K562 (cell line): ENCODE measurements around the gene MPC2. TPM values are rescaled to one million over a fixed set of nuclear protein-coding genes. Genes with fewer than 3 reads are reported as not detected.

Source experiments
- BHLHE40 ChIP-seq: IDR thresholded peaks from 2 replicates; pipeline ENCODE4 v1.6.1; 2011; ENCODE audit warnings: low read length, improper control_type of control experiment
- CAMTA2 ChIP-seq: fragments of 250-450 bp; sonication (Bioruptor Pico); conservative IDR thresholded peaks from 2 replicates; pipeline ENCODE4 v1.5.1; 2022
- CBX1 ChIP-seq: sonication (generic); IDR thresholded peaks from 2 replicates; pipeline ENCODE4 v1.6.1; 2016; ENCODE audit warnings: antibody characterized with exemption, low read depth, mild to moderate bottlenecking
- COPS2 ChIP-seq: fragments of 450-650 bp; conservative IDR thresholded peaks from 2 replicates; pipeline ENCODE4 v1.6.1; 2016; ENCODE audit warnings: mild to moderate bottlenecking, moderate library complexity
- E2F3 ChIP-seq: fragments of 250-450 bp; sonication (Bioruptor Pico); IDR thresholded peaks from 2 replicates; pipeline ENCODE4 v1.4.0; 2020; ENCODE audit warnings: mild to moderate bottlenecking
- ETV1 ChIP-seq: fragments of 450-650 bp; conservative IDR thresholded peaks from 2 replicates; pipeline ENCODE4 v1.6.1; 2016; ENCODE audit warnings: missing genetic modification characterization, control low read depth, low read depth, missing compliant biosample characterization
- GABPB1 ChIP-seq: sonication (generic); formaldehyde crosslinking; IDR thresholded peaks from 2 replicates; pipeline ENCODE4 v1.8.0; 2022; ENCODE audit warnings: mild to moderate bottlenecking, missing genetic modification reagents
- HNRNPH1 ChIP-seq: fragments of 200-400 bp; formaldehyde crosslinking; optimal IDR thresholded peaks from 2 replicates; pipeline ENCODE3; 2017; ENCODE audit warnings: low read depth, mild to moderate bottlenecking, low read length, moderate library complexity
- ILF3 ChIP-seq: fragments of 450-650 bp; IDR thresholded peaks from 2 replicates; pipeline ENCODE4 v1.6.1; 2018; ENCODE audit warnings: antibody characterized with exemption, mild to moderate bottlenecking, moderate library complexity, borderline replicate concordance
- KAT7 ChIP-seq: sonication (generic); formaldehyde crosslinking; IDR thresholded peaks from 2 replicates; pipeline ENCODE4 v1.8.0; 2022; ENCODE audit warnings: missing genetic modification reagents, mild to moderate bottlenecking, borderline replicate concordance
- MAFG ChIP-seq: fragments of 450-650 bp; conservative IDR thresholded peaks from 2 replicates; pipeline ENCODE4 v1.6.1; 2016; ENCODE audit warnings: missing genetic modification characterization, missing compliant biosample characterization
- RFX1 ChIP-seq: fragments of 450-650 bp; IDR thresholded peaks from 2 replicates; pipeline ENCODE4 v1.6.1; 2016; ENCODE audit warnings: mild to moderate bottlenecking, moderate library complexity
- SMARCE1 ChIP-seq: fragments of 450-650 bp; IDR thresholded peaks from 2 replicates; pipeline ENCODE4 v1.7.1; 2016; ENCODE audit warnings: mild to moderate bottlenecking
- XRCC3 ChIP-seq: fragments of 450-650 bp; IDR thresholded peaks from 2 replicates; pipeline ENCODE4 v1.6.1; 2017; ENCODE audit warnings: mild to moderate bottlenecking, moderate library complexity
- YBX1 ChIP-seq: fragments of 450-650 bp; IDR thresholded peaks from 2 replicates; pipeline ENCODE4 v1.7.1; 2016; ENCODE audit warnings: mild to moderate bottlenecking
- ZC3H11A ChIP-seq: IDR thresholded peaks from 2 replicates; pipeline ENCODE4 v1.6.1; 2012; ENCODE audit warnings: low read depth, low read length, improper control_type of control experiment
- ZNF121 ChIP-seq: sonication (generic); formaldehyde crosslinking; conservative IDR thresholded peaks from 2 replicates; pipeline ENCODE4 v1.8.0; 2022; ENCODE audit warnings: missing genetic modification reagents
- ZNF146 ChIP-seq: IDR thresholded peaks from one replicate; pipeline ENCODE4 v1.6.1; 2018; ENCODE audit warnings: missing compliant biosample characterization; ENCODE audit not compliant: unreplicated experiment
- ZNF668 ChIP-seq: fragments of 250-450 bp; sonication (Bioruptor Pico); IDR thresholded peaks from 2 replicates; pipeline ENCODE4 v1.8.0; 2022; ENCODE audit warnings: mild to moderate bottlenecking, inconsistent platforms
- ZNF77 ChIP-seq: fragments of 250-450 bp; sonication (Bioruptor Pico); IDR thresholded peaks from 2 replicates; pipeline ENCODE4 v1.5.0; 2020
- ZNF785 ChIP-seq: fragments of 250-450 bp; sonication (Bioruptor Pico); IDR thresholded peaks from 2 replicates; pipeline ENCODE4 v1.4.0; 2020; ENCODE audit warnings: mild to moderate bottlenecking
- polyA plus RNA-seq, 8 experiments: library from polyadenylated mRNA; depleted of rRNA in 4 of 8; stranded (reverse) in 5 of 8; unstranded in 3 of 8; fragments of >200 nt; fragmentation: Nextera tagmentation in 2 of 8; fragmentation: Illumina TruSeq in 1 of 8; extraction: Ambion mirVana in 2 of 8; extraction: Trizol in 1 of 8; gene quantifications; 2 replicates each; pipeline versions ENCODE4 v1.2.1 to v1.2.3, GENCODE V29; 2011 to 2014; ENCODE audit warnings: inconsistent platforms in 1 of 8, missing spikeins in 1 of 8
- total RNA-seq, 7 experiments: library from RNA; depleted of rRNA in 6 of 7; stranded (reverse); fragments of >200 nt in 6 of 7; fragmentation: Illumina TruSeq in 2 of 7; extraction: Trizol in 2 of 7; gene quantifications; 2 replicates each; pipeline versions ENCODE4 v1.2.1 to v1.2.3, GENCODE V29; 2011 to 2021; ENCODE audit warnings: low replicate concordance in 1 of 7
- TF ChIP-seq, protein P1 (sequence below): sonication (generic); formaldehyde crosslinking; IDR thresholded peaks from 2 replicates; pipeline ENCODE4 v1.8.0; 2022; ENCODE audit warnings: missing genetic modification reagents, mild to moderate bottlenecking, borderline replicate concordance
- TF ChIP-seq, protein P2 (sequence below): fragments of 250-450 bp; sonication (Bioruptor Pico); IDR thresholded peaks from 2 replicates; pipeline ENCODE4 v1.8.0; 2021; ENCODE audit warnings: mild to moderate bottlenecking, moderate library complexity
- TF ChIP-seq, protein P3 (sequence below): fragments of 250-450 bp; sonication (Bioruptor Pico); IDR thresholded peaks from 2 replicates; pipeline ENCODE4 v1.5.0; 2021; ENCODE audit warnings: mild to moderate bottlenecking, borderline replicate concordance
- TF ChIP-seq, protein P4 (sequence below): fragments of 450-650 bp; formaldehyde crosslinking; conservative IDR thresholded peaks from 2 replicates; pipeline ENCODE4 v1.4.0; 2022; ENCODE audit warnings: mild to moderate bottlenecking, missing genetic modification characterization

Gene MPC2
- total and polyA plus RNA-seq, 9 of the 15 experiments (the other 6 are each of a cell fraction or from before 2014, with no cell fraction given), result 70.7 to 179 (median 144) TPM

DNA sequence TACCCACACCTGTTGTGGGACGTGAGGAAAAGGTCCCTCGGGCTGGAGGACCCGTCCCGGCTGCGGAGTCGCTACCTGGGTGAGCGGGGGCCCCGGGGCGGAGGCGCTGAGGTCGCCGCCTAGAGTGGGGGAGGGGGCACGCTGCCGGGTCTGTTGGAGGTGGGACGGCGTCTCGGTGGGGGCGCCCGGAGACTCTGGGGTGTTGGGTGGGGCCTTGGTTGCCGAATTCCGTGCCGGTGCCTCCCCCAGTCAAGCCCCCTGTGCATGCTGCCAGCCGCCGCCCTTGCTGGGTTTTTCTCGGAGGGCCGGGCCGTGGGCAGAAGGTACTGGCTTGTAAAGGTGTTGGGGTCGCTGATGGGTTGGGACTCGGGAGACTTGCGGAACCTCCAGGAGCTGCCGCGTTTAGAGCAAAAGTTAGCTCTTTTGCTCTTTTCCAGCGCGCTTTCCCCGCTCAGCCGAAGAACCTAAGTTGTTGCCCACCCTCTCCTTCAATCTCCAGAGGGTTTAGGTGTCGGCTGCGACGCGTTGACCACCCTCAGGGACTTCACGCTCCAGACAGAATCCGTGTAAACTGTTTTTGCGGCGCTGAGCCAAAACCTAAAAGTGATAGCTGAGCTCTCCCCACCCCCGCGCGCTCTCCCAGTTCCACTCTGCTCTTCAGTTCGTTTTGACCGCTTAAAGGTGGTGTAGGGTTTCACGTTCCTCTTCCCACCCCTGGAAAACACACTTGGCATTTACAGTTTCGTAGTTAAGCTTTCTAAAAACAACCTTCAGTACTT, at the start of gene MPC2 (continued):
- TF ChIP-seq ZC3H11A (no peak), ZNF146 (CRISPR knock-in tag) (no peak), ZNF121 (no peak), BHLHE40 (no peak), CBX1 (no peak), ZNF785 (CRISPR knock-in tag) (no peak), RFX1 (no peak), KAT7 (peak; percentile 23), HNRNPH1 (no peak), ZNF77 (CRISPR knock-in tag) (no peak), GABPB1 (CRISPR knock-in tag) (no peak), ETV1 (no peak), ZNF668 (CRISPR knock-in tag) (no peak), COPS2 (no peak), SMARCE1 (peak; percentile 68), YBX1 (no peak), ILF3 (peak; percentile 54; the same call in 1 of the 2 replicates), XRCC3 (no peak), MAFG (tag) (no peak), E2F3 (no peak), CAMTA2 (CRISPR knock-in tag) (no peak)
- TF ChIP-seq, protein P1, sequence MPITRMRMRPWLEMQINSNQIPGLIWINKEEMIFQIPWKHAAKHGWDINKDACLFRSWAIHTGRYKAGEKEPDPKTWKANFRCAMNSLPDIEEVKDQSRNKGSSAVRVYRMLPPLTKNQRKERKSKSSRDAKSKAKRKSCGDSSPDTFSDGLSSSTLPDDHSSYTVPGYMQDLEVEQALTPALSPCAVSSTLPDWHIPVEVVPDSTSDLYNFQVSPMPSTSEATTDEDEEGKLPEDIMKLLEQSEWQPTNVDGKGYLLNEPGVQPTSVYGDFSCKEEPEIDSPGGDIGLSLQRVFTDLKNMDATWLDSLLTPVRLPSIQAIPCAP (CRISPR knock-in tag), result no peak; the same call in 1 of the 2 replicates
- TF ChIP-seq, protein P2, sequence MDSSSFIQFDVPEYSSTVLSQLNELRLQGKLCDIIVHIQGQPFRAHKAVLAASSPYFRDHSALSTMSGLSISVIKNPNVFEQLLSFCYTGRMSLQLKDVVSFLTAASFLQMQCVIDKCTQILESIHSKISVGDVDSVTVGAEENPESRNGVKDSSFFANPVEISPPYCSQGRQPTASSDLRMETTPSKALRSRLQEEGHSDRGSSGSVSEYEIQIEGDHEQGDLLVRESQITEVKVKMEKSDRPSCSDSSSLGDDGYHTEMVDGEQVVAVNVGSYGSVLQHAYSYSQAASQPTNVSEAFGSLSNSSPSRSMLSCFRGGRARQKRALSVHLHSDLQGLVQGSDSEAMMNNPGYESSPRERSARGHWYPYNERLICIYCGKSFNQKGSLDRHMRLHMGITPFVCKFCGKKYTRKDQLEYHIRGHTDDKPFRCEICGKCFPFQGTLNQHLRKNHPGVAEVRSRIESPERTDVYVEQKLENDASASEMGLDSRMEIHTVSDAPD (CRISPR knock-in tag), result no peak
- TF ChIP-seq, protein P3, sequence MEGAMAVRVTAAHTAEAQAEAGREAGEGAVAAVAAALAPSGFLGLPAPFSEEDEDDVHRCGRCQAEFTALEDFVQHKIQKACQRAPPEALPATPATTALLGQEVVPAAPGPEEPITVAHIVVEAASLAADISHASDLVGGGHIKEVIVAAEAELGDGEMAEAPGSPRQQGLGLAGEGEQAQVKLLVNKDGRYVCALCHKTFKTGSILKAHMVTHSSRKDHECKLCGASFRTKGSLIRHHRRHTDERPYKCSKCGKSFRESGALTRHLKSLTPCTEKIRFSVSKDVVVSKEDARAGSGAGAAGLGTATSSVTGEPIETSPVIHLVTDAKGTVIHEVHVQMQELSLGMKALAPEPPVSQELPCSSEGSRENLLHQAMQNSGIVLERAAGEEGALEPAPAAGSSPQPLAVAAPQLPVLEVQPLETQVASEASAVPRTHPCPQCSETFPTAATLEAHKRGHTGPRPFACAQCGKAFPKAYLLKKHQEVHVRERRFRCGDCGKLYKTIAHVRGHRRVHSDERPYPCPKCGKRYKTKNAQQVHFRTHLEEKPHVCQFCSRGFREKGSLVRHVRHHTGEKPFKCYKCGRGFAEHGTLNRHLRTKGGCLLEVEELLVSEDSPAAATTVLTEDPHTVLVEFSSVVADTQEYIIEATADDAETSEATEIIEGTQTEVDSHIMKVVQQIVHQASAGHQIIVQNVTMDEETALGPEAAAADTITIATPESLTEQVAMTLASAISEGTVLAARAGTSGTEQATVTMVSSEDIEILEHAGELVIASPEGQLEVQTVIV (CRISPR knock-in tag), result no peak
- TF ChIP-seq, protein P4, sequence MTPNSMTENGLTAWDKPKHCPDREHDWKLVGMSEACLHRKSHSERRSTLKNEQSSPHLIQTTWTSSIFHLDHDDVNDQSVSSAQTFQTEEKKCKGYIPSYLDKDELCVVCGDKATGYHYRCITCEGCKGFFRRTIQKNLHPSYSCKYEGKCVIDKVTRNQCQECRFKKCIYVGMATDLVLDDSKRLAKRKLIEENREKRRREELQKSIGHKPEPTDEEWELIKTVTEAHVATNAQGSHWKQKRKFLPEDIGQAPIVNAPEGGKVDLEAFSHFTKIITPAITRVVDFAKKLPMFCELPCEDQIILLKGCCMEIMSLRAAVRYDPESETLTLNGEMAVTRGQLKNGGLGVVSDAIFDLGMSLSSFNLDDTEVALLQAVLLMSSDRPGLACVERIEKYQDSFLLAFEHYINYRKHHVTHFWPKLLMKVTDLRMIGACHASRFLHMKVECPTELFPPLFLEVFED, result no peak
